GM12874 (cell line): ENCODE measurements around the gene CASP9.

Experiments
- TF ChIP-seq, protein P1 (sequence below): IDR thresholded peaks from 2 replicates; pipeline ENCODE4 v1.5.1; 2011; ENCODE audit warnings: low read depth, mild to moderate bottlenecking, control low read depth, low read length, moderate library complexity; ENCODE audit not compliant: insufficient read depth

The CASP9 gene

DNA sequence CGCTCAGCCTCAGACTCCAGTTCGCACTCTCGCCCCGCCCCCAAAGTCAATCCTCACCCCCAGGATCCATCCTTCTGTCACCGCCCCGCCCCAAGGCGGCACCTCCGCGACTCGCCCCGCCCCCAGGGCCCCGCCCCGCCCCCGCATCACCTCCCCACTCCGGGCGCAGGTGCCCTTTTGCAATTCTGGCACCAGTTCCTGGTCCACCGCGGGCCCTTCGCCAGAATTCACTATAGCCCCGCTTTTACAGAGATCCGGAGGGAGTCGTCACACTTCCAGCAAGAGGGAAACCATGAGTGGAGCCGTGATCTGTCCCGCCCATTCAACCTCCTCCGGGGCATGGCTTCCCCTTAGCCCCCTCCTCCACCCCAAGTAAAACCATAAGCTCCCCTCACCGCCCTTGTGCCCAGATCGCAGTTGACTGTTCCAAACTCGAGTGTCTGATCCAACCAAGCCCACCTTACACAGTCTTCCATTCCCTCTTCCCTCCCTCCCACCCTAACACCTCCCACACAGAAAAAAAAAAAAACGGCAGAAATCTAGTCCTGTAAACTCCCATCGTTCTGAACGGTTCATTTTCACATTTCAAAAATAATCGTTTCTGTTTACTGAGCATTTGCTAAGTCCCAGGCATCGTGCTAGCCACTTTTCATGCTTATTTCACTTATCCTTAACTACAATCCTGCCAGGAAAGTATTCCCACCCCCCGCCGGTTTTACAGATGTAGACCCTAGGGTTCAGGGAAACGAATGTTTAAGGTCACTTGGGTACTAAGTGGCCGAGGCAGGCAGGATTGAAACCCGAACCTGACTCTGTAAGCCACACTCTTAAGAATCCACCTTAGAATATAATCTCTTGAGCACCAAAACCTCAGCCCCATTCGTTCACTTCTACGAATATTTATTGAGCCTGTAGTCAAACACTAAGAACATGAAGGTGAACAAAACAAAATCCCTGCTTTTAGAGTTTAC lies 1.3 kb upstream of the CASP9 start:
- TF ChIP-seq, protein P1, sequence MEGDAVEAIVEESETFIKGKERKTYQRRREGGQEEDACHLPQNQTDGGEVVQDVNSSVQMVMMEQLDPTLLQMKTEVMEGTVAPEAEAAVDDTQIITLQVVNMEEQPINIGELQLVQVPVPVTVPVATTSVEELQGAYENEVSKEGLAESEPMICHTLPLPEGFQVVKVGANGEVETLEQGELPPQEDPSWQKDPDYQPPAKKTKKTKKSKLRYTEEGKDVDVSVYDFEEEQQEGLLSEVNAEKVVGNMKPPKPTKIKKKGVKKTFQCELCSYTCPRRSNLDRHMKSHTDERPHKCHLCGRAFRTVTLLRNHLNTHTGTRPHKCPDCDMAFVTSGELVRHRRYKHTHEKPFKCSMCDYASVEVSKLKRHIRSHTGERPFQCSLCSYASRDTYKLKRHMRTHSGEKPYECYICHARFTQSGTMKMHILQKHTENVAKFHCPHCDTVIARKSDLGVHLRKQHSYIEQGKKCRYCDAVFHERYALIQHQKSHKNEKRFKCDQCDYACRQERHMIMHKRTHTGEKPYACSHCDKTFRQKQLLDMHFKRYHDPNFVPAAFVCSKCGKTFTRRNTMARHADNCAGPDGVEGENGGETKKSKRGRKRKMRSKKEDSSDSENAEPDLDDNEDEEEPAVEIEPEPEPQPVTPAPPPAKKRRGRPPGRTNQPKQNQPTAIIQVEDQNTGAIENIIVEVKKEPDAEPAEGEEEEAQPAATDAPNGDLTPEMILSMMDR: no peak

DNA sequence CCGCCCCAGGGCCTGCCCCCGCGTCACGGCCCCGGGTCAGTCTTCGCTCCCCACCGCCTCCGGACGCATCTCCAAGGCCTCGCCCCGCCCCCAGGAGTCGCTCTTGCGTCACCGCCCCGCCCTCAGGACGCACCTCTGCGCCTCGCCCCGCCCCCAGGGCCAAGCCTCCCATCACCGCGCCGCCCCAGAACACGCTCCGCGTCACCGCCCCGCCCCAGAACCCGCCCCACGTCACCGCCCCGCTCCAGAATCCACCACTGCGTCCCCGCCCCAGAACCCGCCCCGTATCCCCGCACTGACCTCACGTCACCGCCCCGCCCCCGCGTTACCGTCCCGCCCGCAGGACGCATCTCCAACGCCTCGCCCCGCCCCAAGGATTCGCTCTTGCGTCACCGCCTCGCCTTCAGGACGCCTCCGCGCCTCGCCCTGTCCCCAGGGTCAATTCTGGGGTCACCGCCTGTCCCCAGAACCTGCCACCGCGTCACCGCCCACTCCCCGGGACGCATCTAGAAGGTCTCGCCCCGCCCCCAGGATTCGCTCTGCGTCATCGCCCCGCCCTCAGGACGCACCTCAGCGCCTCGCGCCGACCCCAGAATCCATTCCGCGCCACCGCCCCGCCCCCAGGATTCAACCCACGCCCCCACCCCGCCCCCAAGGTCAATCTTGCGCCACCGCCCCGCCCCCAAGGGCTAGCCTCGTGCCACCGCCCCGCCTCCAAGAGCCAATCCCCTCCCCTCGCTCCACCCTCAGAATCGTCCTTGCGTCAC lies 451 bp upstream of the CASP9 start:
- TF ChIP-seq, protein P1: no peak

DNA sequence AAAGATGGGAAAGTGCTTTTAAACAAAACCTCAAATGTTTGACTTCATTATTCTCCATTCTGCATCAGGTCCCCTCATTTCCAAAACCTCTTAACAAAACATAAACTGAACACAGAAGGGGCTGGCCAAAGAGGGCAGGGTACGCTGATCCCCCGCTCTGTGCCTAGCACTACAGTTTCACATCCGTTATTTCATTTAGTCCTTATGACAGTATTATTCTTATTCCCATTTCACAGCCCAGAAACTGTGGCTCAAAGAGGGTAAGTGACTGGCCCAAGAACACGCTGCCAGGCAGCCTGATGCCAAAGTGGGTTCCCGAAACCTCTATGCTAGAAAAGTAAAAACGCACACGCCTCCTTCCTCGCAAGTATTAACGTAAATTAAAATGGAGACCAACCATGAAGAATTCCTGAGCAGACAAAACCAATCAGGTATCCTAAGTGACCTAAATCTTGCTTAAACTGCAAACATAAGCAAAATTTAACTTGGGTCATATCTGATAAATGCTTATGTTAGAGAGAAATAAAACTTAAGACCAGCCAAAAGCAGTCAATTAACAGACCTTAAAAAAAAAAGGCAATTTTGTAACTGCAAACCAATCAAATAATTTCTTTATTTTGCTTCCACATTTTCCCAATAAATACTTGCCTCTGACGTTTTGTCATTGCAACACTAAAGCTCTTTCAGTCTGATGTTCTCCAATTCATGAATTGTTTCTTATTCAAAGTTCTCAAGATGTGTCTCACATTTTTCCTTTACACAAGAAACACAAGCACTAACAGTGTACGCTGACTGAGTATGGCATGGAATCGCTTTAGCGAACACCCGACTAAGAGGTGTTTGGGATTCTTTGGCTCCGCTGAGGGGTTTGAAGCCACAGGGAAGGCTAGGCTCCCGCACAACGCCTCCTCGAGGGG lies 653 bp downstream of the CASP9 start:
- TF ChIP-seq, protein P1: no peak

DNA sequence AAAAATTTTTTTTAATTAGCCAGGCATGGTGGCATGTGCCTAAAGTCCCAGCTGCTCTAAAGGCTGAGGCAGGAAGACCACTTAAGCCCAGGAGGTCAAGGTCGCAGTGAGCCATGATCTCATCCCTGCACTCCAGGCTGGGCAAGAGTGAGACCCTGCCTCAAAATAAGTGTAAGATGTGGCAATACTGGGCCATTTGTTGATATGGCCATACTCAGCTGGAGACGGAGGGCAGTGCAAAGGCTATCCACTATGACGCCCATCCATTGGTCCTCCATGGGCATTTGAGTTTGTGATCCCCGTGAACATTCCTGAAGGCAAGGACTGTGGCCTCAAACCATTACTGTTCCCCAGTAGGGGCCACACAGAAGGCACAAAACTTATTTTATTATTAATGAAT lies 1.5 kb downstream of the CASP9 start:
- TF ChIP-seq, protein P1: no peak

DNA sequence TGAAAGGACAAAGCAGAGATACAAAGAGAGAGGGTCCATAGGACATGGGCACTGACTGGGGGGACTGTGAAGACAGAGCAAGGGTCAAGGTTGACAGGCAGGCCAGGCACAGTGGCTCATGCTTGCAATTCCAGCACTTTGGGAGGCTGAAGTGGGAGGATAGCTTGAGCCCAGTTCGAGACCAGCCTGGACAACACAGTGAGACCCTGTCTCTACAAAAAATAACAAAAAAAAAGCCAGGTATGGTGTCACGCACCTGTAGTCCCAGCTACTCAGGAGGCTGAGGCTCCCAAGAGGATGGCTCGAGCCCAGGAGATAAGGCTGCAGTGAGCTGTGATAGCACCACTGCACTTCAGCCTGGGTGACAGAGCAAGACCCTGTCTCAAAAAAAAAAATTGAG lies 4.4 kb downstream of the CASP9 start:
- TF ChIP-seq, protein P1: no peak

DNA sequence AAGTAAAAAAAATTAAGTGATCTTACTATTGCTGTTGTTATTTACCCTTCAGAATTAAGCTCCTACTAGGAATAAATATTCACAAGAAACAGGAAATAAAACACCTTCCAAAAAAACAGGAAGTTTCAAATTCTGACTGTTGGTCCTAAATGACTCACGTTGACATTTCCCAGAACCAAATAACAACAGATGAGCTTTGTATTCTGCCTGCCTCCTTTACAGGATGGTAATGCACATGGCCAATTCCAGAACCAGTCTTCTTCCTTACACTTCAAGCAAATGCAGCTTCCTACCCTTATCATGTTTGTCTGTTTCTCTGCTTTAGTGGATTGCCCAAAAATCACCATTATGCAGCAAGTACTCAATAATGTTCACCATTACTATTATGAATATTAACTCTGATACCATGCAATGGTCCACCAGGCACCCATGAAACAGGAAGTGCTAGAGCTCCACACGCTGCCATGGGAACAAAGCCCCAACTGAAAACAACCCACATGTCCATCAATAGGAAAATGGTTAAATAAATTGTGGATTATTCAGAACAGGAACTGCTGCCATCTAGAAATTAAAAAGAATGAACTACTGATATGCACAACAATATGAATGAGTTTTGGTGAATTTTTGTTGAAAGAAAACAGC lies 8.9 kb downstream of the CASP9 start:
- TF ChIP-seq, protein P1: no peak
